Fibroblast of villous mesenchyme (primary cell): ENCODE measurements around the gene PIK3R2. TPM values are rescaled to one million over a fixed set of nuclear protein-coding genes. Genes with fewer than 3 reads are reported as not detected.
A peak's percentile ranks its signal among the peaks of the same experiment; 100 is the strongest.

ENCODE experiments used
- DNase-seq: peaks from one replicate; pipeline ENCODE4 v3.0.0-alpha.2; 2010; ENCODE audit warnings: low read depth
- H3K4me3 ChIP-seq: 2 replicates; pipeline ENCODE4 v1.5.1; 2011; ENCODE audit warnings: low read depth, mild to moderate bottlenecking, low read length
- total RNA-seq: library from RNA; depleted of rRNA; stranded (reverse); fragments of >200 nt; gene quantifications from 2 replicates; pipeline ENCODE4 v1.2.3, GENCODE V29; 2012
- TF ChIP-seq, protein P1 (sequence below): IDR thresholded peaks from 2 replicates; pipeline ENCODE4 v1.5.1; 2012; ENCODE audit warnings: low read depth, mild to moderate bottlenecking, low read length; ENCODE audit not compliant: insufficient read depth

PIK3R2 gene
- total RNA-seq, 1 donor = 30.7 TPM

DNA sequence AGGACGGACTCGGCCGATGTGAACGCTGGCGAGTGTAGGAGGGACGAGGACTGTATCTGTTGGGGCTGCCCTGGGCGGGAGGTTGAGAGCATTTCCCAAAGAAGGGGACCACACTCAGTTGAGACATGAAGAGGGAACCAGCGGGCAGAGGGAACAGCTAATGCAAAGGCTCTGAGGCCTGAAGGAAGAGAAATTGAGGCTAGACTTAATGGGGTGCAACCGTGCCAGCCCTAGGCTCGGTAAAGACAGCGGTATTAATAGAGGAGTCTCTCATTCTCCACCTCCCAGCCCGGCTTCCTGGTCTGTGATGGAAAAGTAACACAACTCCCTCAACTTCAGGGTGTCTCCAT, 41.2 kb downstream of the PIK3R2 start:
- peak overlapping the region; percentile 84 for H3K4me3 ChIP-seq
- no peak for DNase-seq
- TF ChIP-seq, protein P1, sequence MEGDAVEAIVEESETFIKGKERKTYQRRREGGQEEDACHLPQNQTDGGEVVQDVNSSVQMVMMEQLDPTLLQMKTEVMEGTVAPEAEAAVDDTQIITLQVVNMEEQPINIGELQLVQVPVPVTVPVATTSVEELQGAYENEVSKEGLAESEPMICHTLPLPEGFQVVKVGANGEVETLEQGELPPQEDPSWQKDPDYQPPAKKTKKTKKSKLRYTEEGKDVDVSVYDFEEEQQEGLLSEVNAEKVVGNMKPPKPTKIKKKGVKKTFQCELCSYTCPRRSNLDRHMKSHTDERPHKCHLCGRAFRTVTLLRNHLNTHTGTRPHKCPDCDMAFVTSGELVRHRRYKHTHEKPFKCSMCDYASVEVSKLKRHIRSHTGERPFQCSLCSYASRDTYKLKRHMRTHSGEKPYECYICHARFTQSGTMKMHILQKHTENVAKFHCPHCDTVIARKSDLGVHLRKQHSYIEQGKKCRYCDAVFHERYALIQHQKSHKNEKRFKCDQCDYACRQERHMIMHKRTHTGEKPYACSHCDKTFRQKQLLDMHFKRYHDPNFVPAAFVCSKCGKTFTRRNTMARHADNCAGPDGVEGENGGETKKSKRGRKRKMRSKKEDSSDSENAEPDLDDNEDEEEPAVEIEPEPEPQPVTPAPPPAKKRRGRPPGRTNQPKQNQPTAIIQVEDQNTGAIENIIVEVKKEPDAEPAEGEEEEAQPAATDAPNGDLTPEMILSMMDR = no peak

DNA sequence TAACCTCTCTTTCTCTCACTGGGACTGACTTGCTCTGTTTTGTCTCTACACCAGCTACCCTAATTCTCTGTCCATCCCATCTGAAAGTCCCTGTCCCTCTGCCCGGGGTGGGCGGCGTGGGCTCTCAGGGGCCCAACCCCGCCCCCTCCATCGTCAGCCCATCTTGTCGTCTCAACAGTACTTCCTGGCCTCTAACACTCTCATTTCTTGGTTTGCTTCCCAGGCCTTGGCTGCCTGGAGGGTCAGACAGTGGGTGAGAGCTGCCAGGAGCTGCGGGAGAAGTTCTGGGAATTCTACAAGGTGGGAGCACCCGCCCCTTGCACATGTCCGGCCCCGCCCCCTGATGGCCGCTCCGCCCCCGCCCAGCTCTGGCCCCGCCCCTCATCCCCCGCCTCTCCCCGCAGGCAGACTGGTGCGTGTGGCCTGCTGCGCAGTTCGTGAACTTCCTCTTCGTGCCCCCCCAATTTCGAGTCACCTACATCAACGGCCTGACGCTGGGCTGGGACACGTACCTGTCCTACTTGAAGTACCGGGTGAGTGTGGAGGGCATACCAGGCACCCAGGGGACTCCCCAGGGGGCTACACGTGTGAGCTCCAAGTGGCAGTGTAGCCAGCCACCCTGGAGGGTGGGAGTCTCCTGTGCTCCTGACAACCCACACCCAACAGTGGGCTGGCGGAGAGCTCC, 41.7 kb downstream of the PIK3R2 start:
- H3K4me3 ChIP-seq = peak overlapping the region; percentile 84
- TF ChIP-seq, protein P1 = no peak
- DNase-seq = peak; percentile 55

DNA sequence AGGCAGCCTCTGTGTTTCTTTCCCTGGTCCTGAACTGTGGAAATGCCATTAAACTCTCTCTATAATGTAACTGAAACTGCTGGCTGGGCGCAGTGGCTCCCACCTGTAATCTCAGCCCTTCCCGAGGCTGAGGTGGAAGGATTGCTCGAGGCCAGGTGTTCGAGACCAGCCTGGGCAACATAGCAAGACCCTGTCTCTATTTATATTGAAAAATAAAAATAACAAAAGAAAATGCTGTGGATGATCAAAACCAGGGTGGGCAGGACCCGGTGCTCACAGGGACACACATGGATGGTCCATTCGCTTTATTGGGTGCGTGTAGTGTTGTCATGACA, 43.5 kb downstream of the PIK3R2 start:
- no peak overlapping the region for H3K4me3 ChIP-seq
- TF ChIP-seq, protein P1 = no peak
- no peak for DNase-seq

DNA sequence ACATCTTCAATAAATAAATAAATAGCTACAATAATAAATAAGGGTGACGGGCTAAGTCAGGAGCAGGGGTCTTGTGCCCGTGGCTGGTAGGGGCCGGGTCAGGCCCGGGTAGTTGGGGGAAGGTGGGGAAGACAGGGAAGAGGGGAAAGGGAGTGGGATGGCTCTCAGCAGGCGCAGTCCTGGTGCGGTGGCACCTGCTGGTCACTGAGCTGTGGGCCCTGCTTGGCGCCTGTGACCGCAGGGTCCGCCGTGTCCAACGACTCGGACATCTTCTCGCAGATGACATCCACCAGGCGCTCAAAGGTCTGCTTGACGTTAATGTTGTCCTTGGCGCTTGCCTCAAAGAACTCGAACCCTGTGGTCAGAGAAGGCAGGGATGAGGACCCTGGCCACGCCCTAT, 44.3 kb downstream of the PIK3R2 start:
- TF ChIP-seq, protein P1 = no peak
- no peak for DNase-seq
- H3K4me3 ChIP-seq = no peak overlapping the region

DNA sequence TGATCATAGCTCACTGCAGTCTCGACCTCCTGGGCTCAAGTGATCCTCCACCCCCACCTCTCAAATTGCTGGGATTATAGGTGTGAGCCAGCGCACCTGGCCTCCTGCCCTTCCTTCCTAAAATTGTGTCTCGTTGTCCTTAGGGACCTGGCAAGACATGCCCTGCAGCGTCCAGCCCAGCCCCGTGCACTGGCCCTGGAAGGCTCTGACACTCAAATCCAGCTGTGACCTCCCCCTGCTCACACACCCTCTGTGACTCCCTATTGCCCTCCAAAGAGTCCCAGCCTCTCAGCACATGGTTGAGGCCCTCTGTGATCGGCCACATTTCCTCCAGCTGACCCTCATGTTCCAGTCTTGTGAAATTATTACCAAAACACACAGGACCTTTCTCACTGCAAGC, 45.0 kb downstream of the PIK3R2 start:
- TF ChIP-seq, protein P1 = no peak
- DNase-seq = no peak
- H3K4me3 ChIP-seq = no peak overlapping the region

DNA sequence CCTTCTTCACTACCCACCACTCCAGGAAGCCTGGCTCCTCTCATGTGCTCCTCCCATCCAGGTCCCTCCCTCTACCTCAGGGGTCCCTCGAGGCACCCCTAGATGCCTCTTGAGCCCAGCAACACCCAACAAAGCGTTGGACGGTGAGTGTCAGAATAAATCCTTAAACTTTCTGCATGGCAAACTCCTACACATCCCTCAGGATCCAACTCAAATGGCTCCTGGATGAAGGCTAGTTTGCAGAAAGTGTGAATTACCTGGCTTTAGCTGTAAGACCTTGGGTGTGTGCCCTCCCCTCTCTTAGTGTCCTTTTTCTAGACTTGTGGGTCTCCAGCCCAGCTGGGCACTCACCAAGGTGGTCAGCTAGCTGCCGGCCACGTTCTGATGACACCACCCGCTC, 45.4 kb downstream of the PIK3R2 start:
- H3K4me3 ChIP-seq = no peak overlapping the region
- TF ChIP-seq, protein P1 = no peak
- DNase-seq = no peak

DNA sequence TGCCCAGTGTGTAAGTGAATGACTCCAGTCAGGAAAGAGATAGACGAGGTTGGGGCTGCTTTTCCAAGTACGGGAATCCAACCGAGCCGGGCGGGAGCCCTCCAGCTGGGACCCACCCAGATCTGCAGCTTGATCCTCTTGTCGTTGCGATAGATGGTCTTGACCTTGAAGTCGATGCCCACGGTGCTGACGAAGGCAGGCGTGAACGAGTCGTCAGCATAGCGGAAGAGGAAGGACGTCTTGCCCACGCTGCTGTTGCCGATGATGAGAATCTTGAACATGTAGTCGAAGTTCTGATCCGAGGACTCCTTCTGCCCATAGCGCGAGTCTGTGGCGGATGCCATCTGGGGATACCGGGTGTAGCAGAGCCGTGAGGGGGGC, 49.4 kb downstream of the PIK3R2 start:
- TF ChIP-seq, protein P1 = no peak
- no peak overlapping the region for H3K4me3 ChIP-seq
- no peak for DNase-seq
